GM12873 (cell line): ENCODE results near the gene RARRES1.

Experiments used
- CTCF ChIP-seq: IDR thresholded peaks from 2 replicates; pipeline ENCODE4 v1.5.1; 2012; ENCODE audit warnings: low read depth, mild to moderate bottlenecking, moderate library complexity, low read length, control low read depth; ENCODE audit not compliant: insufficient read depth; ENCODE audit errors: missing control alignments

The RARRES1 gene

DNA sequence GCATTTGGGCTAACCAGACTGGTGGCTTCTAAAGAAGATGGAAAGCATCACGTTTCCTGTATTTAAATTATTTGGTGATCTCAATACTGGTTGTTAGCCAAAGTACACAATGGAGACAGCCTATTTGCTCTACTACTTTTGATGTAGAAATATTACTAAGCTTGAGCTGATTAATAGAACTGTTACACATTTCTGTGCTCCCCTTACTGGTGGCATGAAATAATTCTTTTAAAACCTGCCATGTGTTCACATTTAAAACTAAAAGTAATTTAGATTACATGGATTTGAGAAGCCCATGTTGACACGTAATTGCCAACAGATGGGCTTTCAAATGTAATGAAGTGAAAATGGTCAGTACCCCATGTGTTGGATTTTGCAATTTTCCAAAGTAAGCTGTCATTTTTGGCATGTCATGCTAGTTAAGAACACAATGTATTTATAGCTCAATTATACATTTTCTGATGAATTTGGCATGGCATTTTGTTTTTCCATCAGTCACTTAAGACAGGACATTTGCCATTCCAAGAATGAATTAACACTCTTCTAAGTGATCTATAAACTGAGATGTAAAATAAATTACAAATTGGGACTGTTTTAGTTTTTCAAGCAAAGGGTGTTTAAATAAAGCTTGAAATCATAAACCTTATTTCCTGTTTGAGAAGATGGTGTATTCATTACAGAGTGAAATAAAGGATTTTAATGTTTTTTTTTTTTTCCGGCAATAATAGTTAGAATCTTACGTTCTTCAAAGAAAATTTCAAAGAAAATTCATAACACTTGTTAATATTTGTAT lies 10.8 kb upstream of the RARRES1 start:
- TF ChIP-seq CTCF = no peak

DNA sequence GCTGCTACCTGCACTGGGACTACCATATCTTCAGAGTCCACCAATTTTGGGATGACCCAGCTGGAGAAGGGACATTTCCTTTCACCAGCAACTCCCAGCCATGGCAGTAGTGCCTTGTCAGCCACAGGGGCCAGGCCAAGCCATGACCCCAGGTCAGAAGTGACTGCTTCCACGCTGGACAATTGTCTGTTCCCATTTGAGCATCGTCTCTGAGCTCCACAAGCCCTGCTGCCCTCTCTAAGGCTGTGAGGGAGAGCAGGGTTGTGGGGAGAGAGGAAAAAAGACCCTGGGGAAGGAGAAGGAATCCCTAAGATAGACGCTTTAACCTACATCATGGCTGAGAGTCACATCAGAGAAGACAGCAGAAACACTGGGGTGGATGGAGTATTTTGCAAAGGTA lies 7.4 kb upstream of the RARRES1 start:
- no peak for TF ChIP-seq CTCF

- no peak for TF ChIP-seq CTCF
Observed at GRCh38 chr3:158739078-158739477, 6.8 kb upstream of the RARRES1 start.

DNA sequence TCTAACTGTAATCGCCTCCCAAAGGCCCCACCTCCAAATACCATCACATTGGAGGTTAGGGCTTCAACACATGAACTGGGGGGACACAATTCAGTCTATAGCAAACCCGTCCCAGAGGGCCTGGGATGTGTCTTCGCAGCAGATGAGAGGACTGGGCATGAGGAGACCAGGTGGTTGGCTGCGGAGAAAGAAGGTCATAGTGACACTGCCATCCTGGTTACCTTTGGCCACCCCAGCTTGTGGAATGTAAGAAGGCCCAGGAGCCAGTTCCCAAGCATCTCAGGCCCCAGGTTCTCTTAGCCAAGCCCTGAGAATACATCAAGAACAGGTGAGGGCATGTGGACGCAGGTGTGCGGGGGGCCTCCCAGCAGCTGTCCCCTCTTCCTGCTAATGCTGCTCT lies 6.4 kb upstream of the RARRES1 start:
- TF ChIP-seq CTCF = no peak

DNA sequence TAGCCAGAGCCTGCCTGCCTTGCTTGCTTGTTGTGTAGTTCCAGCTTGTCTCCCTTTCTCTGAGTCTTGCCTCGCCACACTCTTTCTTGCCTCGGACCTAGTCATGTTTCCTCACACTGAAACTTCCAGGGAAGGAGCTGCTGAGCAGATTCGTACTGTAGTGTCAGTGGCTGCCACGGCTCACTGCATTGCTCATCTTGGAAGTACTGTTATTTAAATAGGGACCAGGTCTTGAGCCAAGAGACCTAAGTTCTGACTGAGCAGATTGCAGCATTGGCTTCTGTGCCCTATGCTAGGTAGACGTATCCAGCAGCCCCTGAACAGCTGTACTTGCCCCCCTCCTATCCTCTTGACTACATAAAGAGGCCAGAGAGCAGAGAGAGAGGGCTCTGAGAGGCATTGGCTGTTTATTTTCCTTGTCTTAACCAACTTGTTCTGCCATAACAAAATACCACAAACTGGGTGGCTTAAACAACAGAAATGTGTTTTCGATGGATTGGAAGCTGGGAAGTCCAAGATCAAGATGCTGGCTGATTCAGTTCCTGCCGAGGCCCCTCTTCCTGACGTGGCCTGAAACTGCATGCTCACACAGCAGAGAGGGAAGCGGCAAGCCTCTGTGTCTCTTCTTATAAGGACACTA lies 5.8 kb upstream of the RARRES1 start:
- no peak for TF ChIP-seq CTCF

DNA sequence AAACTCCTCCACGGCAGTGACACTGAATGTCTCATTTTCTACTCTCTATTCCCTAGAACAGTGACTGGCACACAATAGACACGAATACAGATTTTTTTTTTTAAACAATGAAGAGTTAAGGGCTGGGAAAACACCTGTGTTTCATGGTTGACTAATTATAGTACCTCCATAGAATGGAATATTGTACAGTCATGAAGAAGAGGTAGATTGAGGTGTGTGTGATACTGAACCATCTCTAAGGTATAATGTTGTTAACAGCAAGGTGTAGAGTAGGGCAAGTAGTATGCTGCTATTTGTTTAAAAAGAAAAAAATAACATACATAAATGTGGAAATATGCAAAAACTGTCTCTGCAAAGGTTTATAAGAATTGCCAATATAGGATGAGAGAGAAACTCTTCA lies 5.2 kb upstream of the RARRES1 start:
- no peak for TF ChIP-seq CTCF

DNA sequence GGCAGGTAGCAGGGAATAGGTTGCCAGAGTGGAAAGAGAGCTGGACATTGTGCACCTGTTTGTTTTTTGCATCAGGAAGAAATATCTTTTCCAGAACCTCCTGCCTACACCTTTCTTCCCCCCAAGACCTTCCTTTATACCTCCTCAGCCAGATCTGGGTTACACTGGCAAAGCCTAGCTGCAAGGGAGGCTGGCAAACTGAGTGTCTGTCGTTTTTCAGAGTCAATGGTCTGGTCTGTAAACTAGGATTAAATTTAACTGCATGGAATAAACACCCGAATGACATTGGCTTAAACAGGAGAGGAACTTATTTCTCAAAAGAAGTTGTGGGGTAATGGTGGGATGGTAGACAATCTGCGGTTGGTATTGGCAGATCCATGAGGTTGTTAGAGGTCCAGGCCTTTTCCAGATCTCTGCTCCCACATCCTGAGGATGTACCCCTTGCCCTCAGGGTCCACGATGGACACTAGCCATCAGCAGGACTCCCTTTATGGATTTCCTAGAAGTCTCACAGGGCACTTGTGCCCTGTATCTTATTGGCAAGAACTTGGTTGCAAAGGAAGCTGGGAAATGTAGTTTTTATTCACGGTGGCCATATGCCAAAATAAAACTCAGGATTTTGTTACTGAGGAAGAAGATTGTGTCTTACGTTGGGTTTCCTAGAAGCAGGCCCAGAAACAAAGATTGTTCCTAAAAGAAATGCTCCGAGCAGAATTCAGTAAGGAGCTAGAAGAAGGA lies 3.2 kb upstream of the RARRES1 start:
- TF ChIP-seq CTCF = no peak
